Colon (tissue), 2 donors: ENCODE measurements around the gene GALNT7.
"Not testable (repeated sequence)": the region's sequence is repeated elsewhere in the genome, so short reads cannot be mapped to it uniquely, and the experiment has no call there.

Source experiments
- FAIRE-seq: peaks from 2 replicates; lab custom pipeline; 2012; peaks lifted over from hg19 to GRCh38; lab: Jason Lieb, UNC
- donor health status: control.
- donor health status: control.

Gene GALNT7

GRCh38 chr4:173167758-173168395, 734 bp upstream of the GALNT7 start:
- FAIRE-seq = no peak

GRCh38 chr4:173169178-173169427, 492 bp downstream of the GALNT7 start:
- no peak for FAIRE-seq

GRCh38 chr4:173169428-173170181, 994 bp downstream of the GALNT7 start:
- FAIRE-seq = no peak

- no peak for FAIRE-seq
Observed at GRCh38 chr4:173170182-173170778, 1.7 kb downstream of the GALNT7 start.

GRCh38 chr4:173171098-173171497, 2.5 kb downstream of the GALNT7 start:
- no peak for FAIRE-seq

GRCh38 chr4:173171987-173172386, 3.4 kb downstream of the GALNT7 start:
- FAIRE-seq = no peak

GRCh38 chr4:173174184-173174583, 5.6 kb downstream of the GALNT7 start:
- FAIRE-seq = no peak

GRCh38 chr4:173174594-173175012, 6.0 kb downstream of the GALNT7 start:
- FAIRE-seq = no peak

GRCh38 chr4:173176010-173176409, 7.4 kb downstream of the GALNT7 start:
- no peak for FAIRE-seq

GRCh38 chr4:173177232-173177631, 8.6 kb downstream of the GALNT7 start:
- no peak for FAIRE-seq

- no peak for FAIRE-seq
Observed at GRCh38 chr4:173178144-173178543, 9.5 kb downstream of the GALNT7 start.

GRCh38 chr4:173181848-173182247, 13.2 kb downstream of the GALNT7 start:
- no peak for FAIRE-seq

GRCh38 chr4:173182403-173182802, 13.8 kb downstream of the GALNT7 start:
- no peak for FAIRE-seq

GRCh38 chr4:173183659-173184247, 15.1 kb downstream of the GALNT7 start:
- FAIRE-seq = not testable (repeated sequence)

- FAIRE-seq = peak; percentile 78
Observed at GRCh38 chr4:173185847-173186510, 17.4 kb downstream of the GALNT7 start.

GRCh38 chr4:173187732-173188131, 19.1 kb downstream of the GALNT7 start:
- no peak for FAIRE-seq

GRCh38 chr4:173188648-173189047, 20.0 kb downstream of the GALNT7 start:
- FAIRE-seq = no peak

- no peak for FAIRE-seq
Observed at GRCh38 chr4:173189117-173189693, 20.6 kb downstream of the GALNT7 start.

GRCh38 chr4:173191623-173192041, 23.0 kb downstream of the GALNT7 start:
- FAIRE-seq = no peak

GRCh38 chr4:173192375-173193162, 24.0 kb downstream of the GALNT7 start:
- no peak for FAIRE-seq

GRCh38 chr4:173194157-173194556, 25.5 kb downstream of the GALNT7 start:
- no peak for FAIRE-seq

- FAIRE-seq = no peak
Observed at GRCh38 chr4:173195109-173195508, 26.5 kb downstream of the GALNT7 start.
